ENCODE data around the gene PLEKHA3.
A peak's percentile ranks its signal among the peaks of the same experiment; 100 is the strongest.
"Not testable (repeated sequence)": the region's sequence is repeated elsewhere in the genome, so short reads cannot be mapped to it uniquely, and the experiment has no call there.

The PLEKHA3 gene

DNA sequence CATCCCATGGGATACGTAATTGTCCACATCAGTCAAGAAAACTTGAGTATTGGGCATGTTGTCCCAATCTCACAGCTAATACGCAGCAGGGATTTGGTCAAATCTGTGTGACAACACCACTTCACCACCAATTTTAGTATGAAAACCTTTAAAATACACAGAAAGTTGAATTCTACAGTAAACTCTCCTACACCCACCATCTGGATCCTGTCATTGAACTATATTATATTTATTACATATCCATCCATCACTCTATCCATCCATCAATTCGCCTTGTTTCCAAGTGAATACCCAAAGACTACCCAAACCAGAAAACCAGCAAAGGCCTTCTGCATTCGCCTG lies 1.0 kb upstream of the PLEKHA3 start:
- no peak for DNase-seq

DNA sequence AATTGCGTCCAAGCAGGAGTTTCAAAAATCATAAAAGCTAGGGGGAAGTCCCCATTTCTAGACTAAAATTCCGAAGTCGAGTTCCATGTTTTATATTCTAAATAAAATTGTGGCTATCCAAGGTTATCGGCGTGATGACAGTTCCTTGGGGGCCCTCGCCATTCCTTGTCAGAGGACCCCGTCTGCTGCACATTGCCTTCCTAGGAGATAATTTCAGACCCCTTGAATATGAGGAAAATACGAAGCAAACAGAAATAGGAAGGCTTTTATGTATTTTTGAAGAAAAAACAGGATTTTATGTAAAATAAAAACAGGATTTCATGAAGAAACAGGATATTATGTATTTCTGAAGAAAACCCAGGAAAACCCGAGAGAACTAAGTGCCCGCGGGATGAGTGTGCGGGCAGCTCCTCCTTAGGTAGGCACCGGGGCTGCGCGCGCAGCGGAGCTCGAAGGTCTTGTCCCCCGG lies 465 bp upstream of the PLEKHA3 start:
- DNase-seq: no peak

DNA sequence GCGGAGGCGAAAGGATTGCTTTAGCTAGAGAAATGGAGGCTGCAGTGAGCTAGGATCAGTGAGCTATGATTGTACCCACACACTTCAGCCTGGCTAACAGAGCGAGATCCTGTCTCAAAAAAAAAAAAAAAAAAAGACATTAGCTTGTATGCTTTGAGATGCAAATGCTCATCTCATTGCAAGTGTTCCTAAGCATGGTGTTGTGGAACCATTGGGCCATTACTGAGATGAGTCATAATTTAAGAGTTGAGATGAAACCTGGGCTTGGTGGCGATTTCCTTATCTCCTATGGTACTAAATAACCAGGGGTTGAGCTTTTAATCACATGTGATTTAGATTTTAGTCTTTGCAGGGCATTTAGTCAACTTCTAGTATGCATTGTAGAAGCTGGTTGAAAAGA lies 2.2 kb downstream of the PLEKHA3 start:
- DNase-seq: no peak

DNA sequence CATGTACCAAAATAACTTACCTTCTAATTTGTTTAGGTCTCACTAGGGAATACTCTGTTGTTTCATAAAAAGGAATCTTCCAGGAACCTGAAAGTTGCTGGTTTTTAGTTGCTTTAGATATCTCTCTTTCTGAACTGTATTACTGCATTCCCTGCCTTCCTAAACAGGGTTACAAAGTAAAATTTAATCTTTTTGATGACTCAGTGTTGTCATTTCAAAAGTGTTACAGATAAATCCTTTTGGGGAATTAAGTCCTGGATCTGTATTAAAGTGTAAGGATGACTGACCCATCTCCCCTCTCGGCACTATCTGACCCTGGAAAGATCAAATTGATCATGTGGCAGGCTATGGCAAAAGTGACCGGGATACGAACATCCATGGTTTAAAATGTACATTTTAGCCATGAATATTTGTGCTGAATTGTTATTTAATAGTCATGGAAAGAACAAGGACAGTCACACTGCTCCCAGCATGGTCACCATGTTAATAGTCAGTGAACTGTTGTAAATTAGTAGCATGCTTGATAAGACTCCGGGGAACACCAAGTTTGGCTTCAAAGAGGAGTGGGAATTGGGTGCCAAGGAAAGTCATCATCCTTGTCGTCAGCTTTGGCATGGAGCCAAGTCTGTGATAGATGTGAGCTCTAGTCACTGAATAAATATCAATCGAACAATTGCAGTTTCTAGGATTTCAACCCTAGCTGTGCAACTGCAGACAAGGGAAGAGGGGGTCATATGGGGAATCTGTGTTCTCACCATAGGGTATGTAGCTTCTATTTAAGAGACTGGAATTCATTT lies 4.2 kb downstream of the PLEKHA3 start:
- no peak for DNase-seq

DNA sequence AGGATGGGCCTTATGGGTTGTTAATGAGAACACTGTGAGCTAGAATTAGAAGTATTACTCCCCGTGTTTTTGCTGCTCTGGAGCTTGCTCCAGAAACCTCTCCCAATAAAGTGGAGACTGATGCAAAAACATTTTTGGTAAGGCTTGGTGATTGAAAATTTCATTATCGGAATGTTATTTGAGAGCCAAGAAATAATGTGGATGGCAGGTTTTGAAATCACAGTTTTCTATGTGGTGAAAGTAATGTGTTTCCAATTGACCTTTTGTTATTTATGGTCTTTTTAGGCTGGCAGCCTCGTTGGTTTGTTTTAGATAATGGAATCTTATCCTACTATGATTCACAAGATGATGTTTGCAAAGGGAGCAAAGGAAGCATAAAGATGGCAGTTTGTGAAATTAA lies 5.1 kb downstream of the PLEKHA3 start:
- DNase-seq: no peak

DNA sequence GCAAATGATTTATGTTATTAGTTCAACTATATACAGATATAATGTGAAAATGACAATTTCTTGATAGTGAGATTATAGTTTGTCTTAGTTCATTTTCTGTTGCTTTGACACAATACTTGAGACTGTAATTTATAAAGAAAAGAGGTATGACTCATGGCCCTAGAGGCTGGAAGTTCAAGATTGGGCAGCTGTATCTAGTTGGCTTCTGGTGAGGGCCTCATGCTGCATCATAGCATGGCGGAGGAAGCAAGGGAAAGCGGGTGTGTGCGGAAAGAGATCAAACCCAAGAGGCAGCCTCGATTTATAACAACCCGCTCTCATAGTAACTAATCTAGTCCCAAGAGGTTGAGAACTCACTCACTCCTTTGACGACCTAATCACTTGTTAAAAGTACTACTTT lies 11.4 kb downstream of the PLEKHA3 start:
- DNase-seq: no peak

DNA sequence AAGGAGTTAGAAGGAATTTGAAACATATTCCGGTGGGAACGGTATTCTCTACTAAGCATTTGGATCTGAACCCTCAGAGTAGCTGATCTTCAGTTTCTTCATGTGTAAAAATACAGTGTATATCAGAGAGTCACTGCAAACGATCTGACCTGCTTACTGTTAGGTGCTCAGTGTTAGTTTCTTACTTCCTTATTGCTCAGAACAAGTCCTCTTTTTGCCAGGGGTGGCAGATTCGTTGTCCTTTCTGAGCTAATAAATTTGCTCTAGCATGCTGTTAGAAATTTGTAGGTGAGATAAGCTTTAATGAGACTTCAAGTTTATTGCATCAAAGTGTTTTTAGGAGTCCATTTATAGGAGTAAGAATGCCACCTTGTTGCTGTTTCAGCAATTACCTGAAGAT lies 15.8 kb downstream of the PLEKHA3 start:
- DNase-seq: no peak

DNA sequence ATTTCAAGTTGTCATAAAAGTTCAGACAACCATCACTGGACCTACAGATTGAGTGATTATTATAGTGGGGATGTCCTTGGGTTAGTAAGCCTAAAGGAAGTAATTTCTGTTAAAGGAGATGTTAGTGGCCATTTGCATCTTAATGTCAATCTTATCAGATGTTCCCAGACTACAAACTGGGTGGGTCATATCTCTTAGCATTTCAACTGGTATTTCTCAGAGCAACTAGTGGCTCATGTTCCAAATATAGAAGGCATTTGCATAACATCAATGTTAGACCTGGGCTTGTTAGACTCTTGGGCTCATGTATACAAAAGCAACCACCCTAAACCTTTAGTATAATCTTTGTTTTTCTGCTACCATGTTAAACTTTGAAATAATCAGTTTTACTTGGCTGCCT lies 17.9 kb downstream of the PLEKHA3 start:
- DNase-seq: no peak

DNA sequence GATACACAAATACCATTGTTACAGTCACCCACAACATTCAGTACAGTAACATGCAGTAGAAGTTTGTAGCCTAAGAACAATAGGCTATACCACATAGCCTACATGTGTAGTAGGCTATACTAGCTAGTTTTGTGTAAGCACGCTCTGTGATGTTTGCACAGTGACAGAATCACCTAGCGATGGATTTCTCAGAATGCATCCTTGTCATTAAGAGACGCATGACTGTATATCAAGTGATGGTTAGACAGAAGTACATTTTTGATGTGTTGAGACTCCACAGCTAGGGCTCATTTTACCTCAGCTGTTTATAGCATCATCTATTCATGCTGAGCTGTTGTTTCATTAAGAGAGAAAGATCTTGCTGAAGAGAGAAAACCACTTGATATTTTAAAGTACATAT lies 19.4 kb downstream of the PLEKHA3 start:
- DNase-seq: no peak

DNA sequence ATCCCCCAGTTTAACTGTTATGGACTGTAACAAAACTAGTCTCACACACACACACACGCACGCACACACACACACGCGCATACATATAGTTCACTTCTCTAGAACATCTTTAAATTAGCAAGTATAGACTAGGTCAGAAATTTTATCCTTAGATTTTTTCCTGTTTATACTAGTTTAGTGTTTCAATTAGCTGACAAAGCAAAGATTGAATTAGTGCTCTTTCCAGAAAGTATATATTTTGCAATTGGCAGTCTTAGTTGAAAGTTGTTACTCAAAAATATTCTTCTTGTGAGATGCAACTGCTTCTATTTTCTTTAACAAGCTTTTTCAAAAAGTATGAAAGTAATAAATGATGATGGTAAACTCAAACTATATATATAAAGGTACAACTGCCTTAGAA lies 22.5 kb downstream of the PLEKHA3 start:
- no peak for DNase-seq

DNA sequence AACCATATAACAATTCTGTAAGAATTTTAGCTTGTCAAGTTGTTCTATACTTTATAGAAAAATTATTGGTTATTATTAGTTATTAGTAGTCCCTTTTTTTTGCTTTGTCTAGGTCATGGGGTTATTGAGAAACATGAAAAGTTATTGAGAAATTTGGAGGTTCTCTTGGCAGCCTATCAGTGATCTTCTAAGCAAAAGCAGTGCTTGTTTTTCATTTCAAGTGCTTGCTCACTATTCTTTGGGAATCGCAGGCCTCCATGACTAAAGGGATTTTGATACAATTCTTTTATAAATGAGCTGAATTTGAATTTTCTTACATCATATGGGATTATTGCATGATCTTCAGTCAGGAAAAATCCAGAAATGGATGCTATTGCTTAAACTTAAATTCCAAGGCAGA lies 25.8 kb downstream of the PLEKHA3 start:
- no peak for DNase-seq

DNA sequence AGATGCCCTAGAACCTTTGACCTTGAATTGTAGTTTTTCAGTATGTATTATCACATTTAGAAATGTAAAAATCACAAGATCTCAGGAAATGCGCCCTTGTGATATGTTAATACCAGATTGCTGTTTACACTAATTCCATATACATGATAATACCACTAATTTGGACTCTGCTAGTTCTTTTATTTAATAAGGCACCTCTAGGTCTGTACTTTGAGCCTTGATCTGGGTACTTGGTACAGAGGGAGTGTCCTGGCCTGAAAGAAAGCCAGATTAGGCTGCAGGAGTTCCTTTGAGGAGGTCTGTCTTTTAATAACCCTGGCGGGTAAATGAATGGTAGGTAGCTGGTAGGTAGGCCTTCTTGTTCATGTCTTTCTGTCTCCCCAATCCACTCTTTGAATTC lies 26.3 kb downstream of the PLEKHA3 start:
- no peak for DNase-seq

DNA sequence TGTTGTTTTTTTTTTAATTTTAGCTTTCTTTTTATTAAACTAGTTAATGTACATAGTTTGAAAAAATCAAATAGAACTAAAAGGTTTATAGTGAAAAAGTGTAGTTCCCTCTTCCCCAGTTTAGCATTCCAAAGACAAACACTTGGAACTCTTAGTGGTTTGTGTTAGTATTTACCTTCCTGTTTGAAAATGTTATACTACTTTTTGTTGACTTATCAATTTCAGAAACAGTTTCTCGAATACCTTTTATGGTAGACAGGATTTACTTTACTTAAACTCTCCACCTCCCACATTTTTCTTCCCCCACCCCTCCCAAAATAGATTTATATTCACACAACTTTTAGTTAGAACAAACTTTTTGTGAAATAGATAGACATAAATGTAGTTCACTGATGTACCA lies 26.7 kb downstream of the PLEKHA3 start:
- no peak for DNase-seq

DNA sequence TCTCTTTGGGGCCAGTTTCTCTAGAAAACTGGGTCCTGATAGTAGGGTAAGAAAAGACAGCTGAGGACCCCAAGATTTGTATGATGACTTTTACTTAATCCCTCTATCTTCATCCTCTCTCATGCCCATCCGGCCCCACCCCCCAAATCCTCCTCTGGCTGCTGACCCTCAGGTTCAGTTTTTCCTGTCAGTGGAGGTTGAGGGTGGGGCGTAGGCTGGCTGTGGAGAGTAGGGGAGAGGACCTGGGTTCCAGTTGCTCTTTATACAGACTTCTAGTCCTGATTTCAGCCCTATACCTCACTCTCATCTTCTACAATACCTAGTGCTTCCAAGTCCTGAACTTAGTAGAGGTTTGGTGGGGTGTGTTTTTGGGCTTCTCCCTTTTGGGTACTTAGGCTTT lies 28.4 kb downstream of the PLEKHA3 start:
- DNase-seq: no peak

DNA sequence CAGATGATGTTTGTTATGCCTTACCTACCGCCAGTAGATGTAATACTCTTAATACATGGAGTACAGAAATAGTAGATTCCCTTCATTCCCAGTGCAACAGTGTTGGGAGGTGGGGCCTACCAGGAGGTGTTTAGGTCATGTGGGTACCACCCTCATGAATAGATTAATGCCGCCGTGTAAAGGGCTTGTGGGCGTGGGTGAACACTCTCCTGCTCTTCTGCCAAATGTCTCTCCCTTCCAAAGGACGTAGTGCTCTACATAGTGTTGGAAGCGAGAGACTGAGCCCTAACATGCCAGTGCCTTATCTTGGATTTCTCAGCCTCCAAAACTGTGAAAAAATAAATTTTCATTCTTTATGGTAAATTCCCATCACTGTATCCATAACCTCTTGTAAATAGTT lies 30.1 kb downstream of the PLEKHA3 start:
- no peak for DNase-seq

DNA sequence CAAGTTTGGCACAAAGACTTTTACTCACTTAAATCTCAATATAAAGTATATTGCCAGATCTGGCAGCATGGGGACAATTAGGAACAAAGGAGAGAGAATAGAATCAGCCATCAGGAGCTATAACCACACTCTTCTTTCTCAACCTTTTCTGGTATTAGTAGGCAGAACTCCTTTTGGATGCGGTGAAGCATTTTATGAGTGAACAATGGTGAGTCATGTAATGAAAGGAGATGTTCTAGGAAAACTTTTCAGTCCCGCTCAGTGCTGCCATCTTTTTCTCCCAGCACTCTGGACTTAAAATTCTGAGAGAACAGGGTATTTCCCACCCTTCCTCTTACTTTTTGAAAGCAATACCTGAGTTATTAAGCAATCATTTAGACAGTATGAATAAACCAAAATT lies 32.2 kb downstream of the PLEKHA3 start:
- no peak for DNase-seq

DNA sequence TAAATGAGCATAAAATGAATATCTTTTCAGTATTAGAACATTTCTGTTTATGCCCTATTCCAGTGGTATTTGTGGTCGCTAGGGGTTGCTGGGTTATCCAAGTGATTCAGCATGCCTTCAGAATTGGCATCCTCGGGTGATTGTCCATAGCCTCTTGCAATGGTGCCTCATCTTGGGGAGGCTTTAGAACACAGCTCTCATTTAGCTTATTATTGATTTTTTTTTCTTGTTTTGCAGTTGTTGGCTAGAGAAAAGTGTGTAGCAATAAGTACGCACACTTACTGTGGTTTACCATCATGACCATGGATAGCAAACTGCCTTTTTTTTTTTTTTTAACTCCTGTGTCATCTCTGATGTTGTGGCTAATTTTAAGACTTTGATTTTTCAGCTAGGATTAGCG lies 33.6 kb downstream of the PLEKHA3 start:
- no peak for DNase-seq

DNA sequence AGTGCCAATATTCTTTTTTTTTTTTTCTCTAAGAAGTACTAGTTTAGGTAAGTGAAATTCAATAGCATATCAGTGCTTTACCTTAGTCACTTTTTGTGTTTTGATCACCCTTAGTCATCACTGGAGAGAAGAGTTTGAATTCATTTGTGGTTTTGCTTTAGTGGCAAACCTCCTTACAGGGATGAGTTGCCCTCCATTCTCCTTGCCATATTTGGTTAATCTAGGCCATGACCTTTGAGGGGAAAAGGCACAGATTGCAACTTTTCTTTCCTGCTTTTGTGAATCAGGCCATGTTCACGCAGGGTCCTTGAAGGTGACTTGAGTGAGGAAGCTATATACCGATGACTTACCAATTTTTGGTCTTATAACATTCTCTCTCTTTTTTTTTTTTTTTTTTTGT lies 34.4 kb downstream of the PLEKHA3 start:
- no peak for DNase-seq

DNA sequence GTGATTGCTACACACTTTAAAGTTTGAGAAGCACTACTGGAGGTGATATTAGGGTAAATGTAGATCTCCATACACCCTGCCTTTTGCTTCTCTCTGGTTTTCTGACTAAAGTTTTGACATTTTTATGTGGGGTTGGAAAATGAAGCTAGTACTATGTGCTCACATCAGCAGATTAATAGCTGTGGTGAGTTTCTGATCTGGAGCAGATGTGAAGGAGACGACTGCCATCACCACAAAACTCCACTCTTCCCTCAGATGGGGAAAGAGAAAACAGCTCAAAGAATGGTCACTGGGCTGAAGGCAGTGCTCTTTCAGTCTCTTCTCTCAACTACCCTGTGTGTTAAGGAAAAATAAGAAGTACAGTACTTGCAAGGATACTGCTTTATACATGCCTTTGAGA lies 37.2 kb downstream of the PLEKHA3 start:
- DNase-seq: no peak

DNA sequence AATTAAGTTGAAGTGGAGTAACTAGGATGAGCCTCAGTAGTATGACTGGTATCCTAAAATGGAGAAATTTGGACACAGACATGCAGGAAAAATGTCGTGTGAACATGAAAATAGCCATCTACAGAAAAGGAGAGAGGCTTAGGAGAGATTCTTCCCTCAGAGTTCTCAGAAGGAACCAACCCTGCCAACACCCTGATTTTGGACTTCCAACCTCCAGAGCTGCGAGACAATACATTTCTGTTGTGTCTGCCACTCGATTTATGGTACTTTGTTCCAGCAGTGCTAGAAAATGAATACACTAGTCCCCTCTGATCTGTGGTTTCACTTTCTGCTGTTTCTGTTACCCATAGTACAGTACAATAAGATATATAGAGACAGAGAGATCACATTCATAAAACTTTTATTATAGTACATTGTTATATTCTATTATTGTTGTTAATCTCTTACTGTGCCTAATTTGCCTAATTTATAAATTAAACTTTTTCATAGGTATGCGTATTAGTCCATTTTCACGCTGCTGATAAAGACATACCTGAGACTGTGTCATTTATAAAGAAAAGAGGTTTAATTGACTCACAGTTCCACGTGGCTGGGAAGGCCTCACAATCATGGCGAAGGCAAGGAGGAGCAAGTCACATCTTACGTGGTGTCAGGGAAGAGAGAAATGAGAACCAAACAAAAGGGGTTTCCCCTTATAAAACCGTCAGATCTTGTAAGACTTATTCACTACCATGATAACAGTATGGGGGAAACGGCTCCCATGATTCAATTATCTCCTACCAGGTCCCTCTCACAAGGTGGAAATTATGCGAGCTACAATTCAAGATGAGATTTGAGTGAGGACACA lies 41.3 kb downstream of the PLEKHA3 start:
- no peak for DNase-seq

DNA sequence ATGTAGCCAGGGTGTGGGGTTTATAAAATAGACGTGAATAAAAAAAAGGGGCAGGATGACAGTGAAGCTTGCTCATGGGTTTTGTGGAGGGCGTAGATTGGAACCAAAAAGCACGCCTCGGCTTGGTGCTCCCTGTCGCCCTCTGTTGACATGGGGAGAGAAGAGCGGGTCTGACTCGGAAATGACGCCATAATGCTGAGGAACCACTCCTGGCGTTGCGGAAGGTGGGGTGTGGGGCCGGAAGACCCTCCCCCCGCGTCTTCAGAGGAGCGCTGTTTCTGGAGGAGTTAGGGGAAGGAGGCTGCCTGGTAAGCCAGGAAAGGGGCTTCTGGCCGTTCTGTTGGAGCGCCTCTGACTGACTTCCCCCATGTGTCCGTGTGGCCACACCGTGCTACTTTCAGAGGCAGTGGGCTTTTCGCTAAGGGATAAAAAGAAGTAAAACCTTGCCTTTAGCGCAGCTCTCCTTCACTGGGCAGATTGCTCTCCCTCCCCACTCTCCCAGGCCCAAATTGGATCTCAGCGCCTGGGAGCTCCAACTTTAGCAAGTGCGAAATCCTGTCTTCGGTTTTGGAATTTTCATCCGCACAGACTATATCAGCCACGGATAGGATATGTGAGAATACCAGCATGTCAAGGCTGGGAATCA lies 42.8 kb downstream of the PLEKHA3 start:
- DNase-seq: peak; percentile 77

DNA sequence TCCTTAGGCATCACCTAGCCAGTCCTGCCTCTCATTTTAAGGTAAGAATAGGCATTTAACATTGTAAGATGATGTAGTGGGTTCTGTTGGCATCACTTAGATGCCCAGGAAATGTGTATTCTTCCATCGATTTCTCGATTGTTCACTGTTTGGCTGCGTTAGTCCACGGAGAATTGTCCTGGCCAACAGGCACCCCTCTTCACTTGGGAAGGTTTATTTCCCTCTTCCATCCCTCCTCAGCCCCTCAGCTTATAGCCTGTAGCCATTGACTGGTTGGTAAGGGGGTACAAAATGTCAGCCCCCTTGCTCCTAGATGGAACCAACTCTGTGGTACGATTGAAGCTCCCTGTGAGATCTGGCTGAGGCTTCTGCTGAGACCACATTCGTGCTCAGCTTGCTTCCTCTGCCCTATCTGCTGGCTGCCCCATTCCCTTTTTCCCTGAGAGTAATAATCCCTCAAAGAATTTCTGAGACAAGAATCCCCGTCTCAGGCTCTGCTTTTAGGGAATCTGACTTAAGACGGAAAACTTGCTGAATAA lies 43.4 kb downstream of the PLEKHA3 start:
- no peak for DNase-seq

DNA sequence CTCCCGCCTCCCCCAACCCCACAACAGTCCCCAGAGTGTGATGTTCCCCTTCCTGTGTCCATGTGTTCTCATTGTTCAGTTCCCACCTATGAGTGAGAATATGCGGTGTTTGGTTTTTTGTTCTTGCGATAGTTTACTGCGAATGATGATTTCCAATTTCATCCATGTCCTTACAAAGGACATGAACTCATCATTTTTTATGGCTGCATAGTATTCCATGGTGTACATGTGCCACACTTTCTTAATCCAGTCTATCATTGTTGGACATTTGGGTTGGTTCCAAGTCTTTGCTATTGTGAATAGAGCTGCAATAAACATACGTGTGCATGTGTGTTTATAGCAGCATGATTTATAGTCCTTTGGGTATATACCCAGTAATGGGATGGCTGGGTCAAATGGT lies 44.8 kb downstream of the PLEKHA3 start:
- not testable (repeated sequence) for DNase-seq

DNA sequence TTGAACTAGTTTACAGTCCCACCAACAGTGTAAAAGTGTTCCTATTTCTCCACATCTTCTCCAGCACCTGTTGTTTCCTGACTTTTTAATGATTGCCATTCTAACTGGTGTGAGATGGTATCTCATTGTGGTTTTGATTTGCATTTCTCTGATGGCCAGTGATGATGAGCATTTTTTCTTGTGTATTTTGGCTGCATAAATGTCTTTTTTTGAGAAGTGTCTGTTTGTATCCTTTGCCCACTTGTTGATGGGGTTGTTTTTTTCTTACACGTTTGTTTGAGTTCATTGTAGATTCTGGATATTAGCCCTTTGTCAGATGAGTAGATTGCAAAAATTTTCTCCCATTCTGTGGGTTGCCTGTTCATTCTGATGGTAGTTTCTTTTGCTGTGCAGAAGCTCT lies 45.2 kb downstream of the PLEKHA3 start:
- not testable (repeated sequence) for DNase-seq
